Spleen (tissue), 7 donors: ENCODE data around the gene MEI1.

Experiments
- POLR2A ChIP-seq, 3 donors: fragments of 450-650 bp; IDR thresholded peaks; one replicate each; pipeline ENCODE4 v1.5.1; 2017; ENCODE audit warnings: antibody characterized with exemption in 3 of 3, mild to moderate bottlenecking in 1 of 3
- TF ChIP-seq, protein P1 (sequence below), 11 experiments: fragments of 200-600 bp in 7 of 11; fragments of 450-650 bp in 4 of 11; sonication (generic) in 4 of 11; IDR thresholded peaks in 8 of 11; conservative IDR thresholded peaks in 3 of 11; 1 replicate in 7 of 11; 2 replicates in 4 of 11; pipeline versions ENCODE4 v1.4.0 to v1.8.0; 2016 to 2021; ENCODE audit warnings: antibody characterized with exemption in 11 of 11, inconsistent platforms in 4 of 11, mild to moderate bottlenecking in 1 of 11
- donor health status: DM: no; HTN: no; CAD: no; lungs with moderate emphysema.
- donor health status: DM: no; HTN: no; CAD: no.
- donor health status: DM: no; HTN: no; CAD: no.

DNA sequence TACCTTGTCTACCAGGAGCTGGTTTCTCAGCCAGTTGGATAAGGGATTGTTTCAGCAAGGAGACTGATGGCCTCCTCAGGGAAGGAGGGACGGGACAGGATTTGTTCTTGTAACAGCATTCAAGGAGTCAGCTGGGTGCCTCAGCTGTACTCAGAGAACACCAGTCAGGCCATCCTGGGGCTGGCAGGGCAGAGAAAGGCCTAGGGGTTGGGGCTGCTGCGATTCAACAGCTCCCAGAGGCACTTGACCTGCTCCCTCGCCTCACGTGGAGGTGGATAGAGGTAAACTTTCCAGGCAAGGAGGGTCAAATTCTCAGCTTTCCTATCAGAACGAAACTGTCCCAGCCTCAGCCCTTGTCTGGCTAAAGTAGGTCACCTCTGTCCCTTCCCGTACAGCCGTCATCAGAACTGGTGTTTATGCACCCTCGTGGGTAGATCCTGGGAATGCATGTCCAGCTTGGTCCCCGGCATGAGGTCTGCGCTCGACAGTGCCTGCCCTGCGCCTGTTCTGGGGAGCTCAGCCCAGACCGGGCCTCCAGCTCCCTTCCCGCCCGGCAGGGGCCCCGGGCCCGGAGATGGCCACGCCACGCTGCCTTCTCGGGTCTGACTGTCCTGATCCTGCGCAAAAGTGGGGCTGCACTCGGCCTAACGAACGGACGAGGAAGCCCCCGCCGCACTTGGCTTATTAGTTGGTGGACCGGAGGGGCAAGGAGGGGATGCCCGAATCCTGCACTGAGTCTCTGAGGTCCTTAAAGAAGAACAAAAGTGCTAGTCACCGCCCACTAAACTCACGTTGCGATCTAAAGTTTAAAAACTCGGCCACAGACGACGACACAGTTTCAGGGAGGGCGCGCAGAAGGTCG lies 100.4 kb downstream of the MEI1 start:
- TF ChIP-seq, protein P1, sequence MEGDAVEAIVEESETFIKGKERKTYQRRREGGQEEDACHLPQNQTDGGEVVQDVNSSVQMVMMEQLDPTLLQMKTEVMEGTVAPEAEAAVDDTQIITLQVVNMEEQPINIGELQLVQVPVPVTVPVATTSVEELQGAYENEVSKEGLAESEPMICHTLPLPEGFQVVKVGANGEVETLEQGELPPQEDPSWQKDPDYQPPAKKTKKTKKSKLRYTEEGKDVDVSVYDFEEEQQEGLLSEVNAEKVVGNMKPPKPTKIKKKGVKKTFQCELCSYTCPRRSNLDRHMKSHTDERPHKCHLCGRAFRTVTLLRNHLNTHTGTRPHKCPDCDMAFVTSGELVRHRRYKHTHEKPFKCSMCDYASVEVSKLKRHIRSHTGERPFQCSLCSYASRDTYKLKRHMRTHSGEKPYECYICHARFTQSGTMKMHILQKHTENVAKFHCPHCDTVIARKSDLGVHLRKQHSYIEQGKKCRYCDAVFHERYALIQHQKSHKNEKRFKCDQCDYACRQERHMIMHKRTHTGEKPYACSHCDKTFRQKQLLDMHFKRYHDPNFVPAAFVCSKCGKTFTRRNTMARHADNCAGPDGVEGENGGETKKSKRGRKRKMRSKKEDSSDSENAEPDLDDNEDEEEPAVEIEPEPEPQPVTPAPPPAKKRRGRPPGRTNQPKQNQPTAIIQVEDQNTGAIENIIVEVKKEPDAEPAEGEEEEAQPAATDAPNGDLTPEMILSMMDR (IDR thresholded peaks at IDR 0.05 in 8 of 11, conservative IDR thresholded peaks at IDR 0.05 in 3 of 11) = no peak
- no peak for TF ChIP-seq POLR2A (IDR thresholded peaks at IDR 0.05)
